GM04504 (cell line): ENCODE results near the gene BTK.
A peak's percentile ranks its signal among the peaks of the same experiment; 100 is the strongest.

Experiments used
- DNase-seq: peaks from one replicate; pipeline ENCODE4 v3.0.0-alpha.2; 2012; ENCODE audit warnings: low read depth

BTK gene

GRCh38 chrX:101385795-101386541 lies at the start of gene BTK:
Gene BTK, minus strand, starts transcription at chrX:101386191. Its CDS starts 10,907 bp downstream, at chrX:101375284.
- no peak for DNase-seq

DNA sequence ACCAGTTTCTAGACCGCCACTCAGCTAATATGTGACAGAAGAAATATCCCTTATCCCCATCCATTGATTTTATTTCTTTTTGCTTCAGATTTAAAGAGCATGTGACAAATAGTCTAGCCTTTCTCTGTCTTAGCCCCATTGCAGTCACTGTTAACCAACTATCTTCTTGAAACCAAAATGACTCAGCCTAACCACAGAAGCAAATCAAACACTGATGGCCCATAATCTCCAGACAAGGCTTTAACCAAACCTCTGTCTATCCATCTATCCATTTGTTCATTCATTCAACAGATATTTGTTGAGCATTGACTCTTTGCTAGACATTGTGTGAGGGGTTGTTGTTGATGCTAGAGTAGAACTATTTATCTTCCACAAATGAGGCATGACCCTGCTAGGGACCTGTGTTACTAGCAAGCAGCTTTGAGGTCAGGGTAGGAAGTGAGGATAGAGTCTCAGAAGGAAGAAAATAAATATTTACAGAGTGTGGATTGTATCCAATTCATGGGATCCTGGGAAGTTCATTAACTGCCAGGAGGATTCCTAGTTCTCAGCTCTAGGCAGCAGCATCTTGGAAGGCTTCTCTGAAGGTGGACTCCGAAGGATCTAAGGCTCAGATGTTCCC lies 44.6 kb upstream of the BTK start:
- DNase-seq, result no peak

DNA sequence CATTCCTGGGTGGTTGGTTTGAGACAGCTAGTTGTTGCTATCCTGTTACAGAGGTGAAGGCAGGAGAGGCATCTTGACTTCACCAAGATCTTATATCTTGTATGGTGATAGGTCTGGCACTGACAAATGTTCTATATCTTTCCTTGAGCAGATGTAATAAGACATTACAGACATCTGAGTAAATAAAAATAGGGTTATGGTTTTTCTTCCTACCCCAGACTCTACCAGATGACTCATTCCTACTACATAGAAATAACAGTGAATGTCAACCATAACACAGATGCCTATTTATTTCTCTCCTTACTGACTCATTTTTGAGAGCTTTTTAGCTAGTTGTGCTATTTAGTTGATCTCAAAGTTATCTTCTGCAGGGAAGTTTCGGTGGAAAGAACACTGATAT lies 43.9 kb upstream of the BTK start:
- DNase-seq, result no peak

GRCh38 chrX:101427954-101428353 lies 42.0 kb upstream of the BTK start:
- DNase-seq, result no peak

DNA sequence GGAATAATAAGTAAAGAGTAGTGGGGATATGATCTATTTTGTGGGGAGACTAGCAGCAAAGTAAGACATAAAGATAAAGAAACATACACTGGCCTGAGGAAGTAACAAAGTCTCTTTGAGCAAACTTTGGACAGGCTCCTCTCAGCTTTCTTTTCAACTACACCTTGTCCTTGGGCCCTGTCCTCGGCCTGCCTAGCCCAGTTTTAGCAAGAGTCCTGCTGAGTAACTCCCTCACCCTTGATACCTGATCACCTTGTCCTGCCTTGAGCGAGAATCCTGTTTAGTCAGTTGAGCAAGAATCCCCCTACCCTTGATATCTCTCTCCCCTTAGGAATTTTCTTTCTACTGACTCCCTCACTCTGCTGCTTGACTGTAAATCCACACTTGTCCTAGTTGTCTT lies 33.5 kb upstream of the BTK start:
- DNase-seq, result no peak

- DNase-seq, result no peak
These were observed 32.2 kb upstream of the BTK start for GRCh38 chrX:101417981-101418841.

- no peak for DNase-seq
These were observed 31.2 kb upstream of the BTK start for GRCh38 chrX:101417190-101417589.

GRCh38 chrX:101416691-101417090 lies 30.7 kb upstream of the BTK start:
- DNase-seq, result no peak

- peak; percentile 51 for DNase-seq
These were observed 29.5 kb upstream of the BTK start for GRCh38 chrX:101415180-101416145.

GRCh38 chrX:101411984-101412383 lies 26.0 kb upstream of the BTK start:
- no peak for DNase-seq

- DNase-seq, result no peak
These were observed 24.5 kb upstream of the BTK start for GRCh38 chrX:101410461-101410860.

- no peak for DNase-seq
These were observed 23.1 kb upstream of the BTK start for GRCh38 chrX:101409043-101409442.

DNA sequence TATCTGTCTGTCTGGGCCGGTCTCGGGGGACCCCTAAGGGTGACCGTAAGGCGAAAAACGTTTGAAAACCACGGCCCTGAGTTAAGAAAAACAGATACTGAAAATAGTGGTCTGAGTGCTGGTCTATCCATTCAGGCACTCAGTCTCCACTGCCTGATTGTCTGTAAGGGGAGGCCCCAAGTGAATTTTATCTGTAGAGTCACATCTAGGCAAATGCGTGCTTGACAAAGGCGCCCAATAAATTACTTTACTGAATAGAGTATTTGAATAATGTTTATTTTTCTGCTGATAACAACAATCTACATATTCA lies 22.5 kb upstream of the BTK start:
- DNase-seq, result no peak

DNA sequence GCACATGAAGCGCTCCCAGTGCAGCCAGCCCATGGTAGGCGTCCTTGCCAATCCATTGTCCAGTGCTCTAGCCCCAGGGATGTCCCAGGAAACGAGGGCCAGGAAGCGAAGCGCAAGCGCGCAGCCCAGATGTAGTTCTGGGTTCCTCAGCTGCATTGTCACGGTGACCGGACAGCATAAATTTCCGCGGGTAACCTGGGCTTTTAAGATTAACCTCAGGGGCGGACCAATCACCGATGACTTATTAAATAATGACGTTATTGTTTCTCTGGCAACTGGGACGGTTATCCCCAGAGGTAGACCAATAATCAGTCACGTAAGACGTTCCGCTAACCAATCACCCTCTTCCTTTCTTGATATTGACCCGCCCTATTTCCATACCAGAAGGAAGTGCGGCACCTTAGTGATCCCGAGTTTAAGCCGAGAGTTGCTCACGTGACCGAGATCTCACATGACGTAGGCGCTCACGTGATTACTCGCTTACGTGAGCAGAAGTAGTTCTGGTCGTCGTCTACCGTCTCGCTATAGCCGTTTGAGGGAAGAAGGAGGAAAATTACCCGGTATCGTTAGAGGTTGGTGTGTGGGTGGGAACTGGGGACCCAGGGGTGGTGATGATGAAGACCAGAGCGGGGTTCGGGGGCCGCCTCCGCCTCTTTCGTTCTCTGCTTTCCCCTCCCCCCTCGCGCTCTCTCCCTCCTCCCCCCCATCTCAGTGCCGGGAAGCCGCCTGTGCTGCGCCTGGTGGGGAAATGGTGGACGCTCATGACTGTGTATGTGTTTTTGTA lies 21.9 kb upstream of the BTK start, which contains the start of the genes GLA and HNRNPH2:
GLA (minus strand) TSS at position 178 of the 784 bp plus-strand sequence; CDS start at position 156, 22 bp downstream.
HNRNPH2 (plus strand) TSS at position 475 of the 784 bp plus-strand sequence. CDS start 3,767 bp downstream, outside the sequence.
- DNase-seq, result peak; percentile 95

DNA sequence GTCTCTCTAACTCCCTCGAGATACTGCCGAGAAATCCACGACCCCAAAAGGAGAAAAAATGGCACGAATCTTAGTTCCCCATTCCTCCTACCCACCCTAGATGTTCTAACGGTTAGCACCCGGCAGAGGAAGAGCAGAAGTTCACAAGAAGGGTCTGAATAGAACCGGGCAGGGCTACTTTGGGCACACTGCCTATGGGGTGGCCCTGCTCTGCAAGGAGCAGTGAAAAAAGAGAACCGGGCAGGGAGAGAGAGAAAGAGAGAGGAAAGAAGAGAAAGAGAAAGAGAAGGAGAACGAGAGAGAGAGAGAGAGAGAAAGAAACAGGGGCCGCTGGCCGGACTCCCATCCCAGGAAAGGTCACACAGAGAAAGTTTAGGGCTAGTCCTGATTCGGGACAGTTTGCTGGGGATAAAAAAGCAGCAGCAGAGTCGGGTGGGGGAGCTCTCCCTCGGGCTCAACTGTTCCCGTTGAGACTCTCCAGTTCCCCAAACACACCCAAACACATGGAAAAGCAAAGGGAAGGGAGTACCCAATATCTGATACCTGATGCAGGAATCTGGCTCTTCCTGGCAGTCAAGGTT lies 21.3 kb upstream of the BTK start:
- DNase-seq, result no peak

- DNase-seq, result no peak
These were observed 13.8 kb upstream of the BTK start for GRCh38 chrX:101399825-101400224.

DNA sequence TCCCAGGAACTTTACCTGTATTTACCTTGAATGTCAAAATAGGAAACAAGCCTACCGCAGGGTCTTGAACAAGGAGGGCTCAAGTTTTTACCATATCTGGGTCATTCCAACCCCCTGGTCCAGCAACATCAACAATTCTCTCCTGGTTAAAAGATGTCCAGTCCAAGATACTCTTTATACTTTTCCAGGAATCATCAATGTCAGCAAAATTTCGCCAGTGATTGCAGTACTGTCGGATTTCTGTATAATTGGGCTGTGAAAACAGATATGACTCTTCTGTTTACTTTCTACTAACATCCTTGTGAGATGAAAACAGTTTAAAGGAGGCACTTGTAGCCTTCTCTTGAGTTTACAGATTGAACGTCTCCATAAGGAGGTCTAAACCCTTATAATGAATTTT lies 12.7 kb upstream of the BTK start:
- DNase-seq, result no peak

DNA sequence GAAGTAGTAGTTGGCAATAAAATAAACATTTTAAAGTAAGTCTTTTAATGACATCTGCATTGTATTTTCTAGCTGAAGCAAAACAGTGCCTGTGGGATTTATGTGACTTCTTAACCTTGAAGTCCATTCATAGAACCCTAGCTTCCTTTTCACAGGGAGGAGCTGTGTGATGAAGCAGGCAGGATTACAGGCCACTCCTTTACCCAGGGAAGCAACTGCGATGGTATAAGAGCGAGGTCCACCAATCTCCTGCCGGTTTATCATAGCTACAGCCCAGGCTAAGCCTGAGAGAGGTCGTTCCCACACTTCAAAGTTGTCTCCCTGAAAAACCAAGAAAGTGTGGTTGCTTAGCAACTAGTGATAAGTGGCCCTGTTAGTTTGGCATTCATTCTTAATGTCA lies 11.8 kb upstream of the BTK start:
- DNase-seq, result no peak

DNA sequence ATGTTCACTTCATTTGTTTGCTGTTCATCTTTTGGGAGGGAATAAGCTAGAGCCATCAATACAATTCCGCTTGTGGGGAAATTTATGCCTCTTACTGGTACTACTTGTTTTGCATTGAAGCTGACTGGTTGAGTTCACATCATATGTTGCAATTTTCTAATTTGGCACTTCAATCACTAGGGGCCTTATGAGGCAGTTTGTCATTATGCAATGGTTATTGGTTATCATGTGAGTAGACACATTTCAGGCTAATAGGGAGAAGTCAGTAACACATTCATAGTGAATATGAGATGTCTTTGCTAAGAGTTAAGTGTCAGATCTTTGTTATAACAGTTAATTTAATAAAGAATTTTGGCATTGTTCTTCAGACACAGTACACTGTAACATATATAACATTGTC lies 9.8 kb upstream of the BTK start:
- no peak for DNase-seq

GRCh38 chrX:101394372-101394771 lies 8.4 kb upstream of the BTK start:
- no peak for DNase-seq
